HG03045 (cell line): ENCODE data around the gene RAB25.
"Not testable (repeated sequence)": the region's sequence is repeated elsewhere in the genome, so short reads cannot be mapped to it uniquely, and the experiment has no call there.

Experiments
- ATAC-seq: cut with Tn5 transposase; IDR thresholded peaks from one replicate; pipeline ENCODE4 v1.9.1; 2021; ENCODE audit warnings: mild to moderate bottlenecking, moderate library complexity; ENCODE audit not compliant: unreplicated experiment

The RAB25 gene

GRCh38 chr1:156054500-156055280 is 6.3 kb upstream of the RAB25 start, which contains the start of gene LAMTOR2:
TSS of gene LAMTOR2 (plus strand) at chr1:156054782. CDS start at chr1:156054890, 108 bp downstream.
- peak; percentile 75 for ATAC-seq

- no peak for ATAC-seq
Observed at GRCh38 chr1:156055281-156056048, 5.5 kb upstream of the RAB25 start.

DNA sequence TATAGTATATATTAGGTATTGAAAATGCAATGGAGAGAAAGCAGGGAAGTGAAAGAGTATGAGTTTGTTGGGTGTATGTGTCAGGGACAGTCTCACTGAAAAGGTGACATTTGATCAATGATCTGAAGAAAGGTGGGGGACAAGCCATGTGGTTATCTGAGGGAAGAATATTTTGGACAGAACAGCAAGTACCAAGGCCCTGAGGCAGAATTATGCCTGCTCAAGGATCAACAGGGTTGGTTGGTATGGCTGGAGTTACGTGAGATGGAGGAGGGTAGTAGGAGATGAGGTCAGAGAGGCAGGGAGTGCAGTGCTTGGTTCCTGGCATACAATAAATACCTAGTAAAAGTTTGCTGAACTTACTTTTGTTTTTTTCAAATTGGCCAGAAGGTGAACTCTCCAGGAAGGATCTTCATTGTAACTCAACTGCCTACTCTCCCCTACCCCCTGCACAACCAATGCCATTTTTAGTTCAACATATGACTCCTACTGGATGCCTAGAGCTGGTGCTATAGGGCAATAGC is 4.6 kb upstream of the RAB25 start:
- ATAC-seq, result no peak

GRCh38 chr1:156062189-156062588 is 1.2 kb downstream of the RAB25 start:
- ATAC-seq, result no peak

DNA sequence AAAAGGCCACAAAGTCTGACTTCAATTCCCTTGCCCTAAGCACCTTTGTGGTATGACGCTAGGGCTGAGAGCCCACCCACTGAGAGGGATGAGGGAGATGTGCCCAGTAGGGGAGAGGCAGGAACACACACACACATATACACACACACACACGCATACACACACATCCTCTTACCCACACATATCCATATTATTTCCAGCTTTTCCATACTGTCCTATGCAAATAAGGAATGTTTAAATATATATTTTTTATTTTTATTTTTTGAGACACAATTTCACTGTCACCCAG is 3.0 kb downstream of the RAB25 start:
- ATAC-seq, result no peak

DNA sequence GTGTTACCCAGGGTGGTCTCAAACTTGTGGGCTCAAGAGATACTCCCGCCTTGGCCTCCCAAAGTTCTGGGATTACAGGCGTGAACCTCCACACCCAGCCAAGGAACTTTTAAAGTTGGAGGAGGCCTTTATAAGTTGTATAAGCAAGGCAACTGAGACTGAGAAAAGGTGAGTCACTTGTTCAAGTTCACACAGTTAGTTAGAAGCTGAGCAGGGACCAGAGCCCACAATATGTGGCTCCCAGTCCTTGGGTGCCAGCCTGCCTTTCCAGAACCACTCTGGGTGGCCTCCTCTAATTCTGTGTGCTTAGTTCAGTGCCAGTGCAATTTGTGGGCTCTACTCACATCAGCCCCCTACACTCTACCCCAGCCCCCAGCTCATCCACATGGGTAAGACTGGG is 3.7 kb downstream of the RAB25 start:
- no peak for ATAC-seq

DNA sequence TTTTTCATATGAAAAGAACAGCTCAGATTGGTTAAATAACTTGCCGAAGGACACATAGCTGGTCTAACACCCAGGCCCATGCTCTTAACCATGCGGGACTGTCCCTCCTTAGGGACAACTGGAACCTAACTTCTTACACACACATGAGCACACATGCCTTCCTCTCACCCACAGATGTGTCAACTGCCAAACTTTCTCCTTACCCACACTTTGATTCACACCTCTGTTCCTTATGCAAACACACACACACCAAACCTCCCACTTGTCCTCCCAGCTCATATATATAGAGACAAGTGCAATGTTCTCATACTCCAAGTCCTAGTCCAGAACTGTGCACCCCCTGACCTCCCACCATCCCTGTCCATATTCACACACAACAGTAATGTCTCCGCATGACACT is 4.3 kb downstream of the RAB25 start:
- ATAC-seq, result no peak

DNA sequence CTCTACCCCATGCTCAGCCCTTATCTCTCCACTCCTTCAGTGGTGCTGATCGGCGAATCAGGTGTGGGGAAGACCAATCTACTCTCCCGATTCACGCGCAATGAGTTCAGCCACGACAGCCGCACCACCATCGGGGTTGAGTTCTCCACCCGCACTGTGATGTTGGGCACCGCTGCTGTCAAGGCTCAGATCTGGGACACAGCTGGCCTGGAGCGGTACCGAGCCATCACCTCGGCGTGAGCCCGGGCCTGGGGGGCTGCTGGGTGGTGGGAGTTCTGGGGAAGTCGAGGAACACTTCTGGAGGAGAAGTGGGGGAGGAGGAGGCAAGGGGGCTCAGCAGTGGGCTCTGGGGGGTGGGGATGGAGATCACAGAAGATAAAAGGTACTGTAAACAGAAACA is 4.9 kb downstream of the RAB25 start:
- ATAC-seq, result no peak

- ATAC-seq, result no peak
Observed at GRCh38 chr1:156067262-156067661, 6.3 kb downstream of the RAB25 start.

- no peak for ATAC-seq
Observed at GRCh38 chr1:156069490-156070455, 8.8 kb downstream of the RAB25 start.

DNA sequence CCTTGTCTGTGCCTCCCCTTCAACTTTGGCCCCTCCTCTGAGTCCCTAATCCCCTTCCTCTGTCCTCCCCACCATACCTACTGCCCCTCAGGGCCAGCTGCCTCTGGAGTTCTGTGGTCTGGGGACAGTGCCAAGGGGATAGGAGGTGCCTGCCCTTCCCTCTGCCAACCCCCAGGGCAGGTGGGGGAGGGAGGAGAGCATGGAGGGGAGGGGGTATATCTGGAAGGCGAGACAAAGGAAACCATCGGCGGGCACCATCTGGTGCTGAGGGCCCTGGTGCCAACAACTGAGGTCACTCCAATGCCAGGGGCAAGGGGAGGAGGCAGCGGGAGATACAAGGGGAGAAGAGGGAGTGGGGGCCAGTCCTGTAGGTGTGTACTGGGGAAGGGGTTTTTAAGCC is 9.6 kb downstream of the RAB25 start:
- ATAC-seq, result no peak

GRCh38 chr1:156071332-156071816 is 10.4 kb downstream of the RAB25 start:
- ATAC-seq, result not testable (repeated sequence)

DNA sequence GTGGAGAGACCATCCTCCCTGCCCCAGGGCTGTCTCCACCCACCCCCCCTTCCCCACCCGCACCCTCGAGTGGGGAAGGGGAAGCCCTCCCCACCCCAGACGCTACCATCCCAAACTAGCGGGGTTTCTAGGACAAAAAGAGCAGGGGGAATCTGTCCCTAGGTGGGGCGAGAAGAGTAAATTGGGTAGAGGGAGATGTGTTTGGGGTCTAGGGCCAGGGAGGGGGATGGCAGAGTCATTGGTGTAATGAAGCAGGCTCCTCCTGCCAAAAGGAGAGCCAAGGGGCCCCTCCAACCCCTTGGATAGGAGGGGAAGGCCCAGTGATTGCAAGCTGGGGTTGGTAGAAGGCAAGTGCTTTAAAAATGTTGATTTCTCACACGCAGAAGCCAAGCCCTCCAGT is 11.3 kb downstream of the RAB25 start:
- no peak for ATAC-seq

DNA sequence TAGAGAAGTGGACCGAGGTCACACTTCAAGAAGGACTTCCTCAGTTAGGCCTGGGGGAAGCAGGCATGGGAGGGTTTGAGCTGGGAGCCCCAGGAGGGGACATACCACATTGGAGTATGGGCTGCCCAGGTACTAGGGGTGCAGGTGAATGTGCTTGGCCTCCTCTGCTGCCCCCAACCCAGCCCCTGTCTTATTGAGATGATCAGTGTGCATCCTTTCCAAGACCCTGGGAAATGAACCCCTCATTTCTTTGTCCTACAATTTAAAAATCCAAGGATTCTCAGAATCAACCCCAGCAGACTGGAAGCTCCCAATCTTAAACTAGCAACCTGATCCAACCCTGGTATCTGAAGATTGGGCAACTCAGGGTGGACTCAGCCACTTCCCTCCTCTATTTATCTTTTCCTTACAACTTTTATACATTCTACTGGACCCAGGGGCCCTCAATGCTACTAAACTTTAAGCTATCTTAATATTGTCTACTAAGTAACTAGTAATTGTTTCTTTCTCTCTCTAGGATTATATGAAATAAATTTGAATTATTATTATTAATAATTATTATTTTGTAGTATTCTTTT is 12.2 kb downstream of the RAB25 start:
- ATAC-seq, result no peak

DNA sequence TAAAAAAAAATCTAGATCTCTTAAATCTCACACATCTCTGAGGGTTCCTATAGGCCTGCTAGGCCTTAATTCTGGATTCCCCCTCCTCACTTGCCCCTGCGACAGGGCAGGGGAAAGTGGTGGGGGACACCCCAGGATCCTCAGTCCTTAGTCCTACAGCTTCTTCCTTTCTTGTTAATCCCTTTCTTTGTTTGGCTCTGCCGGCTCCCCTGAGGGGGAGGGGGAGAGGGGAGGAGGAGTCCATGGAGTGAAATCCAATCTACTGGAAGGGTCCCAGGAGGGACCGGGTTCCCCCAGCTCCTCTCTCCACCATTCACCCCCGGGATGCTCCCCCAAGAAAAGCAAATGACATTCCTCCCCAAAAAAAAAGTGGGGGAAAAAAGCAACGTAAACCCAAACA is 12.8 kb downstream of the RAB25 start:
- no peak for ATAC-seq

DNA sequence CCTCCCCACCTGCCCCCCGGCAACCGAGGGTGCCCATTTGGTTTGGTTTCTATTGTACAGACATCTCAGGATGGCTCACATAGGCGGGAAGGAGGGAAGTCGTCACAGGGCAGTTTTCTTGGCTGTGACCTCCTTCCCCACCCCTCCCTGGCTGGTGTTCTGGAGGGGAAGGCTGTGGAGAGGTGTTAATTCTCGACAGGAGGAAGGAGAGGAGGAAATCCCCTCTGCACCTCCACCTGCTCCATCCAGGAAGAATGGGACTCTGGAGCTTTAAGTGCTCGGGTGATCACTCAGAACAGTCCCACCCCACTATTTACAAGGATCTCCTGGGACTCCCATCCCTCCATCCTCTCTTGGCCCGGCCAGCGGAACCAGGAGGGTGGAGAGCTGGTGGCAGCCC is 13.7 kb downstream of the RAB25 start:
- no peak for ATAC-seq

GRCh38 chr1:156075162-156075561 is 14.2 kb downstream of the RAB25 start:
- ATAC-seq, result no peak

DNA sequence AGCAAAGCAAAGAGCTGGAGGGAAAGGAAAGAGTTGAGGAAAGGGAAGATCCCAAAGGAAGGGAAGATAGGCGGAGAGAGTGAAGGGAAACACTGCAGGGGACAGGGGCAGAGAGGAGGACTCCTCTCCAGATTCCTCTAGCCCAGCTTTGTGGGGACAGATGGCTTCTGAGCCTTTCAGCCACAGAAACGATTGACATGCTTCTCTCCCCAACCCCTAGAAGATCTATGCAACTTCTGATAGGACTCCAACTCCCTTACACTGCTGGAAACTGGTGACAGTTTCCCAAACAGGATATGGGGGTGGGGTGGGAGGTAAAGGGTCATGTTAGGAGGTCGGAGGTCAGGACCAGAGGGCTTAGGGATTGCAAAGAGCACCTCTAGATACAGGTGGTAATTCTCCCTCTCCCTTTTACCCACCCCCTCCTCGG is 14.8 kb downstream of the RAB25 start:
- ATAC-seq, result no peak

- no peak for ATAC-seq
Observed at GRCh38 chr1:156076609-156077429, 15.9 kb downstream of the RAB25 start.

GRCh38 chr1:156077430-156077760 is 16.4 kb downstream of the RAB25 start:
- no peak for ATAC-seq
